ENCODE results near the gene LINGO4.

DNA sequence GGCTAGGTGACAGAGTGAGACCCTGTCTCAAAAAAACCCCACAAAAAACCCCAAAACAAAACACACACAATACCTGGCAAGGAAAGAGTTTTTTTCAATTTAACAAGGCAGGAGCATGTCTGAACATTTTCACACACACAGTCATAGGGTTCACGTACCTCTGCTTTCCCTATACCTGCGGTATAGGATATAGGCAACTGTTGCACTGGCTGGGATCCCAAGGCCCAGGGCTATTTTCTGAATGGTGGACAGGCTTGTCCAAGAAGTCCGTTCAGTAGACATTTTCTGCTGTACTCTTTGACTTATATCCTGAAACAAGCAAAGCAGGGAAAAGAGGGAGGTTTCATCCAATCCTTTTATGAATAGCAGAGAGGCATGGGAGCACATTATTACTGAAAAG, 22.5 kb downstream of the LINGO4 start:
- TF ChIP-seq, protein P1, sequence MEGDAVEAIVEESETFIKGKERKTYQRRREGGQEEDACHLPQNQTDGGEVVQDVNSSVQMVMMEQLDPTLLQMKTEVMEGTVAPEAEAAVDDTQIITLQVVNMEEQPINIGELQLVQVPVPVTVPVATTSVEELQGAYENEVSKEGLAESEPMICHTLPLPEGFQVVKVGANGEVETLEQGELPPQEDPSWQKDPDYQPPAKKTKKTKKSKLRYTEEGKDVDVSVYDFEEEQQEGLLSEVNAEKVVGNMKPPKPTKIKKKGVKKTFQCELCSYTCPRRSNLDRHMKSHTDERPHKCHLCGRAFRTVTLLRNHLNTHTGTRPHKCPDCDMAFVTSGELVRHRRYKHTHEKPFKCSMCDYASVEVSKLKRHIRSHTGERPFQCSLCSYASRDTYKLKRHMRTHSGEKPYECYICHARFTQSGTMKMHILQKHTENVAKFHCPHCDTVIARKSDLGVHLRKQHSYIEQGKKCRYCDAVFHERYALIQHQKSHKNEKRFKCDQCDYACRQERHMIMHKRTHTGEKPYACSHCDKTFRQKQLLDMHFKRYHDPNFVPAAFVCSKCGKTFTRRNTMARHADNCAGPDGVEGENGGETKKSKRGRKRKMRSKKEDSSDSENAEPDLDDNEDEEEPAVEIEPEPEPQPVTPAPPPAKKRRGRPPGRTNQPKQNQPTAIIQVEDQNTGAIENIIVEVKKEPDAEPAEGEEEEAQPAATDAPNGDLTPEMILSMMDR (IDR thresholded peaks at IDR 0.05): no peak
- no peak for TF ChIP-seq POLR2A (IDR thresholded peaks at IDR 0.05)
